Uterus (tissue), 4 donors: ENCODE measurements around the gene PRKG1. TPM values are rescaled to one million over a fixed set of nuclear protein-coding genes. Genes with fewer than 3 reads are reported as not detected.
"Not testable (repeated sequence)": the region's sequence is repeated elsewhere in the genome, so short reads cannot be mapped to it uniquely, and the experiment has no call there.

ENCODE experiments used
- DNase-seq, 2 donors: peaks; one replicate each; pipeline ENCODE4 v3.0.0-alpha.2; 2019 to 2020
- H3K27ac ChIP-seq, 2 donors: fragments of 200-600 bp; sonication (generic); 1 replicate in 1 of 2; 2 replicates in 1 of 2; pipeline ENCODE4 v1.5.1; 2016 to 2018
- H3K27me3 ChIP-seq, 2 donors: fragments of 200-600 bp; sonication (generic); one replicate each; pipeline ENCODE4 v1.5.1; 2018 to 2019; ENCODE audit warnings: control low read depth in 1 of 2
- H3K36me3 ChIP-seq, 2 donors: fragments of 200-600 bp; sonication (generic); one replicate each; pipeline ENCODE4 v1.5.1; 2019; ENCODE audit warnings: control low read depth in 1 of 2
- H3K4me1 ChIP-seq, 2 donors: fragments of 200-600 bp; sonication (generic); one replicate each; pipeline ENCODE4 v1.5.1; 2018 to 2019; ENCODE audit warnings: control low read depth in 1 of 2
- H3K4me3 ChIP-seq, 2 donors: fragments of 200-600 bp; sonication (generic); 1 replicate in 1 of 2; 2 replicates in 1 of 2; pipeline ENCODE4 v1.5.1; 2018 to 2019; ENCODE audit warnings: mild to moderate bottlenecking in 1 of 2
- H3K9me3 ChIP-seq, 2 donors: fragments of 200-600 bp; sonication (generic); one replicate each; pipeline ENCODE4 v1.5.1; 2019; ENCODE audit warnings: control low read depth in 1 of 2
- POLR2A ChIP-seq, 2 donors: fragments of 450-650 bp; IDR thresholded peaks; one replicate each; pipeline ENCODE4 v1.6.1; 2016; ENCODE audit warnings: antibody characterized with exemption in 2 of 2, mild to moderate bottlenecking in 1 of 2, moderate library complexity in 1 of 2
- intact Hi-C: fragments of 100-400 bp; cut with DNase I; formaldehyde crosslinking; loops from one replicate; pipeline ENCODE4 v1.15.1; 2023; ENCODE audit warnings: low total_unique reads
- total RNA-seq, 4 donors: library from RNA; depleted of rRNA in 3 of 4; stranded (reverse); fragments of >200 nt in 3 of 4; gene quantifications; one replicate each; pipeline versions ENCODE4 v1.1.0 to v1.2.4, GENCODE V29; 2014 to 2023
- TF ChIP-seq, protein P1 (sequence below), 4 experiments: fragments of 200-600 bp in 2 of 4; fragments of 450-650 bp in 2 of 4; sonication (generic) in 2 of 4; IDR thresholded peaks; one replicate each; pipeline ENCODE4 v1.5.1; 2016 to 2019; ENCODE audit warnings: antibody characterized with exemption in 4 of 4, mild to moderate bottlenecking in 2 of 4, moderate library complexity in 1 of 4
- donor health status: DM: yes; HTN: yes; CAD: no.

Gene PRKG1
- total RNA-seq, 4 donors from 2014 or later: 32.4 to 136 (median 69.6) TPM

DNA sequence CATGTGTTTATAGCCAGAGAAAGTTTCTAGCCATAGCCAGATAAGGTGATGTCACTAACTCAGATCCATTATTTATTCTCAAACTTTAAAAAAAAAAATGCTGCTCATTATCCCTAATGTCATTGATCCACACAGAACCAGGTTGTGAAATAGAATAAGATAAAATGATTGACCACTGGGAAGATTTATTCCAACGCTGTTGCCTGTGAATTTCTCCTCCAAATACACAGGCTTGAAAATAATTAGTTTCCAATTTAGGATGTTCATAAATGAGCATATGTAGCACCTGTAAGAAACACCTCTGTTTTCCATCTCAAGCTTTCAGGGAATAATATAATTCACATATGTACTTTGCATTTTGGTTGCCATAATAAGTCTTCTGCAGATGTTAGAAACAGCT lies 956.7 kb downstream of the PRKG1 start:
- intact Hi-C loops: no loop called here
- Histone ChIP-seq H3K36me3 (no peaks in the 10 kb centered on the region), H3K4me1 (no peaks in the 10 kb centered on the region), H3K9me3 (no peaks in the 10 kb centered on the region), H3K27ac (no peak overlapping the region), H3K27me3 (no peaks in the 10 kb centered on the region), H3K4me3 (no peak overlapping the region)
- DNase-seq: no peak
- TF ChIP-seq POLR2A (IDR thresholded peaks at IDR 0.05): no peak
- TF ChIP-seq, protein P1, sequence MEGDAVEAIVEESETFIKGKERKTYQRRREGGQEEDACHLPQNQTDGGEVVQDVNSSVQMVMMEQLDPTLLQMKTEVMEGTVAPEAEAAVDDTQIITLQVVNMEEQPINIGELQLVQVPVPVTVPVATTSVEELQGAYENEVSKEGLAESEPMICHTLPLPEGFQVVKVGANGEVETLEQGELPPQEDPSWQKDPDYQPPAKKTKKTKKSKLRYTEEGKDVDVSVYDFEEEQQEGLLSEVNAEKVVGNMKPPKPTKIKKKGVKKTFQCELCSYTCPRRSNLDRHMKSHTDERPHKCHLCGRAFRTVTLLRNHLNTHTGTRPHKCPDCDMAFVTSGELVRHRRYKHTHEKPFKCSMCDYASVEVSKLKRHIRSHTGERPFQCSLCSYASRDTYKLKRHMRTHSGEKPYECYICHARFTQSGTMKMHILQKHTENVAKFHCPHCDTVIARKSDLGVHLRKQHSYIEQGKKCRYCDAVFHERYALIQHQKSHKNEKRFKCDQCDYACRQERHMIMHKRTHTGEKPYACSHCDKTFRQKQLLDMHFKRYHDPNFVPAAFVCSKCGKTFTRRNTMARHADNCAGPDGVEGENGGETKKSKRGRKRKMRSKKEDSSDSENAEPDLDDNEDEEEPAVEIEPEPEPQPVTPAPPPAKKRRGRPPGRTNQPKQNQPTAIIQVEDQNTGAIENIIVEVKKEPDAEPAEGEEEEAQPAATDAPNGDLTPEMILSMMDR (IDR thresholded peaks at IDR 0.05): no peak

DNA sequence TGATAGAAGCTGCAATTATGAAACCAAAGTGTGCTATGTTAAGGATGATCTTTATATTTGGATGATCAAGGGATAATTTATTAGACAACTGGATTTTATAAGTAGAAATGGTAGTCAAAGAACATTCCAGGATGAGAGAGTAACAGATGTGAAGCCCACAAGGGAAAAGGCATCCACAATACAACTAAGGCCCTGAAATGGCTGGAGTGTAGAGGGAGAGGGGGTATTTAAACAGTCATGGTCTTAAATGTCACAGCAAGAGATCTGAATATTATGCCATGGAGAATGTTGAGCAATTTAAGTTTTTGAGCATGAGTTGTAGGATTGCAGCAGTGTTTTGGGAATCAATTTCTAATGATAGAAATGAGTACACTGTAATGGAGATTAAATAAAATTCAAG lies 957.5 kb downstream of the PRKG1 start:
- H3K27ac ChIP-seq: no peak overlapping the region
- no peak for TF ChIP-seq POLR2A (IDR thresholded peaks at IDR 0.05)
- TF ChIP-seq, protein P1 (IDR thresholded peaks at IDR 0.05): no peak
- no peaks in the 10 kb centered on the region for H3K36me3 ChIP-seq
- no peaks in the 10 kb centered on the region for H3K4me1 ChIP-seq
- H3K27me3 ChIP-seq: no peaks in the 10 kb centered on the region
- H3K4me3 ChIP-seq: no peak overlapping the region
- intact Hi-C loops: no loop called here
- DNase-seq: no peak
- no peaks in the 10 kb centered on the region for H3K9me3 ChIP-seq

GRCh38 chr10:52032681-52033629 lies 958.7 kb downstream of the PRKG1 start:
- TF ChIP-seq POLR2A (IDR thresholded peaks at IDR 0.05): no peak
- TF ChIP-seq, protein P1 (IDR thresholded peaks at IDR 0.05): no peak
- Histone ChIP-seq H3K36me3 (no peaks in the 10 kb centered on the region), H3K27me3 (no peaks in the 10 kb centered on the region), H3K4me3 (no peak overlapping the region), H3K9me3 (no peaks in the 10 kb centered on the region), H3K4me1 (no peaks in the 10 kb centered on the region), H3K27ac (no peak overlapping the region)
- intact Hi-C loops: no loop called here
- DNase-seq: no peak

GRCh38 chr10:52039002-52039793 lies 964.9 kb downstream of the PRKG1 start:
- H3K27ac ChIP-seq, H3K4me3 ChIP-seq, H3K9me3 ChIP-seq, H3K27me3 ChIP-seq, H3K4me1 ChIP-seq, intact Hi-C loops, DNase-seq, H3K36me3 ChIP-seq: not testable (repeated sequence)

DNA sequence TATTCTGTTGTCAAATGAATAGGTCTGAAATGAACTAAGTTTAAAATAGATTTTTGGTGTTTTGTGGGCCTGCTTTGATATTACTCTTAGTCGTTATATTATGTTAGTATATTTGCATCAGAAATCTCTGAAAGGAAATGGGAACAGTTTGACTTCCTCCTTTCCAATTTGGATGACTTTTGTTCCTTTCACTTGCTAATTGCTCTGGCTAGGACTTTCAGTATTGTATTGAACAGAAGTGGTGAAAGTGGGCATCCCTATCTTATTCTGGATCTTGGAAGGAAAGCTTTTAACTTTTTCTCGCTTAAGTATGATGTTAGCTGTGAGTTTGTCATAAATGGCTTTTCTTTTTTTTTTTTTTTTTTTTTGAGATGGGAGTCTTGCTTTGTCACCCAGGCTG lies 966.2 kb downstream of the PRKG1 start:
- Histone ChIP-seq H3K4me1 (no peaks in the 10 kb centered on the region), H3K9me3 (no peaks in the 10 kb centered on the region), H3K4me3 (no peak overlapping the region), H3K27ac (no peak overlapping the region), H3K27me3 (no peaks in the 10 kb centered on the region), H3K36me3 (no peaks in the 10 kb centered on the region)
- DNase-seq: no peak
- TF ChIP-seq POLR2A (IDR thresholded peaks at IDR 0.05): no peak
- TF ChIP-seq, protein P1 (IDR thresholded peaks at IDR 0.05): no peak
- intact Hi-C loops: no loop called here
